HG03095 (cell line): ENCODE results near the gene ABI3BP.

Experiments
- ATAC-seq: cut with Tn5 transposase; IDR thresholded peaks from one replicate; pipeline ENCODE4 v1.9.1; 2021; ENCODE audit warnings: moderate library complexity; ENCODE audit not compliant: unreplicated experiment

ABI3BP gene

DNA sequence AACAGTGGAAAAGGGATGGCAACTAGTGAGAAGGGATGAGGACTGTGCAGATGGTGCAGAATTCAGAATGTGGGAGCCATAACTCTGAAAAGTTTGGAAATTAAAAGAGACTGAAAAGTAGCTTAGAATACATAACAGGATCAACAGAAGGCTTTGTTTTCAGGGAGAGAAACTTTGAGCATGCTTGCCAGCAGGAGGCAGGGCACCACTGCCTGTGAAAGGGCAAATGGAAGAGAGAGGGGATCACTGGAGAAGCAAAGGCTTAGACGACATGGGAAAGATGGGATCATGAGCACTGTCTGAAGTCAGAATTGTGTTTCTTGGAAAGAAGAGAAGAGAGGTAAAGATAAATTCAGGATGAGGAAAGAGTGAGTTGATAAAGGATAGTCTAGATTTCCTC, 99.6 kb downstream of the ABI3BP start:
- ATAC-seq: no peak

DNA sequence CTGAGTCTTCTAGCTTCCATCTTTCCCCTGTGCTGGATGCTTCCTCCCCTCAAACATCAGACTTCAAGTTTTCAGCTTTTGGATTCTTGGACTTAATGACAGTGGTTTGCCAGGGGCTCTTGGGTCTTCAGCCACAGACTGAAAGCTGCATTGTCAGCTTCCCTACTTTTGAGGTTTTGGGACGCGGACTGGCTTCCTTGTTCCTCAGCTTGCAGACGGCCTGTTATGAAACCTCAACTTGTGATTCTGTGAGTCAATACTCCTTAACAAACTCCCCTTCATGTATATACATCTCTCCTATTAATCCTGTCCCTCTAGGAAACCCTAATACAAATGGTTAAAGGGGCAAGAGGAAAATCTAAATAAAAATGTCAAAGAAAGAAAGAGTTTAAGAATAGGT, 100.1 kb downstream of the ABI3BP start:
- no peak for ATAC-seq

DNA sequence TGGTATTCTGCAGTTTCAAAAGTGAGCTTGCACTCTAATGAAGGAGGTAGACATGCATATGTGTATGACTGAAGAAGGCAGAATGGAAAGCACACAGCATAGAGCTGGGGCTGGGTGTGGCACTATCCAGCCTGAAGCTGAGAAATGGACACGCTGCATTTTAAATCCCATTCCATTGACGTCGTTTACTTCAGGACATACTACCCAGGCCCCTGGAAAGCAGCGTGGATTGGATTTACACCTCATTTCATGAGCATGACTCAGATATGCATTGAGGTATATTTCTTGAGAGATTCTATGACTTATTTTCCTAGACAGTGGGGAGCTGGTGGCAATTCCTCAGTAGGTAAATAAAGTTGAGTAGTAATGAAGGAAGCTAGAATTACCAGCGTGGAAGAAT, 101.4 kb downstream of the ABI3BP start:
- no peak for ATAC-seq

DNA sequence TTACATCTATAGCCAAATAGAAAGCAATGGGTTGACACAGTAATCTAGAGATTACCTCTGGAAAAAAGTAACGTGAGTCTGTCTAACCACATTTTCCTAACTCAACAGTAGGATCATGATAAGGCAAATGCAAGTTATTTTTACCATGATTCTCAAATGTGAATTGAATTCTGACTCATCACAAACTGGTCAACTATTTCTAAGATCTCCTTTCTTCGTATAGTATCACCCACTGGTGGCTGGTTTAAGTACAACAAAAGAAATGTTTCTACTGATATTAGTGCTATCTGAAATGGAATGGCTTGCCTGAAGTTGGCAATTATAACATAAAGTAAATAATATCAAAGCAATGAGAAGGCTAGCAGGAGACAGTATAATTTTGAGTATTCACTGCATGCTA, 102.2 kb downstream of the ABI3BP start:
- no peak for ATAC-seq

DNA sequence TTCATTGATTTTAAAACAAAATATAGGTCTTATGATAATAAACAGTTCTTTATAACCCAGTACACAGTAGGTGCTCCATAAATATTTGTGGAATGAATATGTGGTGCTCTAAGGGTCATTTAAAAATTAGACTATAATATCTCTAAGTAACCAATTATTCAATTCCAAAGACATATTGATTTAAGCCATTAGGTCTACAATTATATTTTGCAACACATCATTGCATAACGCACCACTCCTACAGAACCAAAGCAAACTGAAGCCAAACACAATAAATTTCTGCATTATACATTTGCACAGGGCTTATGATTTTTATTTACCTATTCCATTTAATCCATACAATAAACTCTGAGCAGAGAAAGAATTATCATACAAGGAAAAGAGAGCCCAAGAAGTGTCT, 104.3 kb downstream of the ABI3BP start:
- ATAC-seq: no peak

DNA sequence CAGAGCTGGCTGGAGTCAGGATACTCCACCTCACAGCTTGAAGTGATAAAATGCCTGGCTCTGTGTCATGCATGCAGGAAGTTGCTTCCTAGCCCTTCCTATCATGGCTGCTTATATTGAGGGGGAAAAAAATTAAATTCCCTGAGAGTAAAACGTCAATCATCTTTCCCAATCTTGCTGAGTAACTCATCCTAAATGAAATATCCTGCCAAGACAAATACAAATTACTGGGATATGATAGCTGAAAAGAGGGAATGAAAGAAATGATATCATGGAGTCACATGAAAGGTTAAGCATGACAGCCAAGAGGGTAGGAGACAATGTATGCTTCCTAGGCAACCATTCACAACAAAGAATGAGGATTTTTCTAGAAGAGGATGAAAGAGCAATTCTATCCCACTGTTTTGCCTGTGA, 110.6 kb downstream of the ABI3BP start:
- no peak for ATAC-seq

DNA sequence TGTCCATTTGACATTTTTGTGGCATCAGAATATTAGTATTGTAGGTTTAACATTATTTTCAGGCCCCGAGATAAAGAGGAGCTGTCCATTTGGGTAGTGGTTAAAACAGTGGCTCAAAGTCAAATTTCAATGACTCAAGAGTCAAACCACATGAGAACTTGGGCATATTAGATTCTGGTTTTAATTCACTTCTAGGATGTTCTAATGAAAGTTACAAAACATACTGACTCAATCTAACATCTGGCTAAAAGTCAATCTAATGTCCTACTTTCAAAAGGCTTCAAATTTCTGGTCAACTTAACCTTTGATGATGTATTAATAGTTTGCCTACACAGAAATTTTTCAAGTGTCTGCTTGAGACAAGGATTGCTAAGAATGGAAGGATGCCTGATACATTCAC, 112.4 kb downstream of the ABI3BP start:
- ATAC-seq: no peak

DNA sequence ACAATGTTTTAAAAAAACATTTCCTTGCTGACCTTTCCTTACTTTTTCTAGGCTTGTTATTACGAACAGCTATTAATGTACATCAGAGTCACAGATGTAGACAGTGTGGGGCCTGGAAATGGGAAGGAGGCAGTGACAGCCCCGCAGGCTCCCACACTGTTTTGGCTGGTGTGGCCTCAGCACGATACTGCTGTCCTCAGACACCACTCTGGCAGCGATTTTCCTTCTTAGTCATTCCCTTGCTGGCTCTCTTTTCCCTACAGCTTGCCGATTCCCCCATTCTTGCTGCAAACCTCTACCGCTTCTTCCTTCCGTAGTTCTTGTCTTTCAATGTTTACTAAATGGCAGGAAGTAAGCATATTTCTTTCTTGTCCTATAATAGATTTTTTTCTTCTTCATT, 113.1 kb downstream of the ABI3BP start:
- ATAC-seq: no peak

DNA sequence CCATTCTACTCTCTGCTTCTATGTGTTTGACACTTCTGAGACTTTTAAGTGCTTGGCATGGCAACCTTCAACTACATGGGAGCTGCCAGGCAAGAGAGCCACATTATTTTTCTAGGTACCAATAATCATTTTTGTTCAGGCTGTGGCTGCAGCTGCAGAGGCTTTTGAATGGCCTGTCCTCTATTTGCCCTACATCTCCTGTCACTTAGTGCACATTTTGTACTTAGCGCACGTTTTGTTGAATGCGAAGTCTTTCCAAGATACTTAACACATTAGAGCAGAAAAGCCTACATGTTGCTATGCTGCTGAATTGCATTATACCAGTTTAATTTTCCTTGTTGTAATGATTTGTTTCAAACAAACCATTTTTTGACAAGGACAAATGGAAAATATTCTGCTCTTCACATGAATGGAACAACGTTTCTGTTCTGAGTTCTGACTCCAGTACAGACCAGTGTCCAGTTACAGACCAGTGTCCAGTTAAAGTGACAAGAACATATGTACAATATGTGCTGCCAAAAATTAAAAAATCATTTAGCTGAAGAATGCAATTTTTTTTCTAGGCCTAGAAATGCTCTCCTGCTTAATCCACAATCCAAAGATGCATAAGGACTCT, 113.9 kb downstream of the ABI3BP start:
- ATAC-seq: no peak

DNA sequence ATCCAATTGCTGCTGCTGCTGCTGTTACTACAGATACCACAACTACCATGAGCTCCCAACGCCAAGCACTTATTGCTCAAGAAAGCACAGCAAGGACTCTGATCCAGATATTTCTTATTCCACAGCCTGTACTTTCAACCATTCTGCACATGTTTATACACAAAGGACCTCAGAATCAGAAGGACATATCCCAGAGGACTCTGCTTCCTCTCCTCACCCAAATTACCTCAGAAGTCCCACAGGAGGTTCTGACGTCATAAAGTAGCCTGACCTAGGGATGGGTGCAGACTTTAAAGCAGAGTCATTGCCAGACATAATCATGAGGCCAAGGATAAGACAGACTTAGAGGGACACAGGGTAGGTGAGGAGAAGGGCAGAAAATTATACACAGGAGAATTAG, 115.9 kb downstream of the ABI3BP start:
- ATAC-seq: no peak

DNA sequence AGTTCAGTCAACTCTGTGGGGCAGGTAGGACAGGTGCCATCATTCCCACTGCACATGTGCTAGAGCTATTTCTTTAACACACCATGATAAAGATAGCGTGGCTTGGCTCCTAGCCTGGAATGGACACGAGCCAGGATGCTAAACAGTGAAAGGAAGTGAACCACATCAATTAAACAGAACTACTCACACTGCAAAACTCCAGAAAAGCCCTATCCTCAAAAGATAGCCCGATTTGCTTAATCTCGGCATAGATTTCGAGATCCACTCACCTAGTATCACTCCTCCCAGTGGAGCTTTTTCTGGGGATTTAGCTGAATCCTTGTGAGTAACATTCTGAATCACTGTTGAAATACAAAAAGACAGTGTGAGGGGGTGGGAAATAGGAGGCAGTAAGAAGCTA, 118.0 kb downstream of the ABI3BP start:
- ATAC-seq: no peak

DNA sequence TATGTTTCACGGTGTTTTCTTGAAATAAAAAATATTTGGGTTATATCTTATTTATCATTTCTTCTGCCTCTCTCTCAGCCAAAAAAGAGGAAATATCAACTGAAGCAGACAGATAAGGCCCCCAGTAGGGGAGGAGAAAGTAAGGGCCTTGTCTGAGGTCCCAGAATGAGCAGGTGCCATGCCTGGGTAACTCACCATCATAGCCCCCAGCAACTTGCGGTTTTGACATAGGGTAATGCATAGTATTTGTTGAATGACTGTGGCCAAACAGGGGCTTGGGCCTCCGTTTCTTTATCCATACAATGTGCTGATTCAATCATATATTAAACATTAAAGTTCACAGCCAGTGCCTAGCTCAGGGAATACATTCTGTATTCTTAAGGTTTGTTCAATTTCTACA, 119.6 kb downstream of the ABI3BP start:
- ATAC-seq: no peak

DNA sequence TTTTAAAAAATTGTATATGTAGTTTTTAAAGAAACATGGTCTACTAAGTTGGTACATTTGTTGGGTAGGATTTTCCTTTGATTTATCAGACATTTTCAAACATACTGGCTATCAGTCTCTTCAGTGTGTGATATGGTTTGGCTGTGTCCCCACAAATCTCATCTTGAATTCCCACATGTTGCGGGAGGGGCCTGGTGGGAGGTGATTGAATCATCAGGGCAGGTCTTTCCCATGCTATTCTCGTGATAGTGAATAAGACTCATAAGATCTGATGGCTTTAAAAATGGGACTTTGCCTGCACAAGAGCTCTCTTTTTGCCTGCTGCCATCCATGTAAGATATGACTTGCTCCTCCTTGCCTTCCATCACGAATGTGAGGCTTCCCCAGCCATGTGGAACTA, 121.9 kb downstream of the ABI3BP start:
- no peak for ATAC-seq

DNA sequence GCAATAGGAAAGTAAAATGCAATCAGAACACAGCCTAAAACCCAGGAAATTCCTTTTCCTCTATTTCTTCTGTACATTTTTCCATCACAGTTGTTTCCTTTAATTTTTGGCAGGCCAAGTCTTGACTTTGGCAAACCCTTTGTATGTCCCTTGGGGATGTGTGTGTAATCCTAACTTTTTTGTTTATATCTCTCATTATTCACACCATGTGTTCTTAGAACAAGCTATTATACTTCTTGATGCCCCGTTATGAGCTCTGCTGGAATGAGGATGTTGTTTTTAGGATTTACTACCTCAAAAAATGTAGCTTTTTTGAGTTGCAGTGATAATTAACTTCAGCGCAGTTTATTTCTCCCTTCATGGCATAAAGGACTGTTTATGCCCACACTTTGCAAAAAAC, 123.4 kb downstream of the ABI3BP start:
- no peak for ATAC-seq

DNA sequence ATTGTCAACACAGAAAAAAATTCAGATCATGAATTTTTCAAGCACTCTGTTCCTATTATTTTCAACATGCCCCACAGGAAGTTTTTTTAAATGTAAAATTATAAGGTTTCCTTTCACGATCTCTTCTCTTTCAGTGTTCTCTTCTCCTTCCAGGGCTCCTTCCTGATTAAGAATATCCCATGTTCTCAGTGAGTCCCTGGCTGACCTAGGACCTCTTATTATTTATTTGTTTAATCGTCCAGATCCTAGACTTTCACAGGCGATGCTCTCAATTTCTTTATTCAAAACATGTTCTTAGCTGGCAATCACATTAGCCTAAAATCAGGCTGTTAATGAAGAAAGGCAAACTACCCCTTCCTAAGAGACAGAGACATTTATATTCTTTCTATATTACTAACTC, 124.3 kb downstream of the ABI3BP start:
- no peak for ATAC-seq

DNA sequence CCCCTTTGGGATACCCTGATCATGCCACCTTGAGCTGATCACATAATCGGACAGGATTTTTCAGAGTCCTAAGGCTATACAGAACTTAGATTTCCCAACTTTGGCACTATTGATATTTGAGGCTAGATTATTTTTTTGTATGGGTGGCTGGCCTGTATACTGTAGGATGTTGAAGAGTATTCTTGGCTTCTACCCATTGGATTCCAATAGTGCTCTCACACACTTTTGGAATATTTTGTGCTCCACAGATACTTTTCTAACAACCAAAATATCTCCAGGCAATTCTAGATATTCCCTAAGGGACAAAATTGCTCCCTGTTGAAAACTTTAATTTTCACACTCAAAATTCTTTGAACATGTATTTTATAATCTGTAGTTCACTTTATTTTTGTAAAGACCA, 125.1 kb downstream of the ABI3BP start:
- no peak for ATAC-seq

DNA sequence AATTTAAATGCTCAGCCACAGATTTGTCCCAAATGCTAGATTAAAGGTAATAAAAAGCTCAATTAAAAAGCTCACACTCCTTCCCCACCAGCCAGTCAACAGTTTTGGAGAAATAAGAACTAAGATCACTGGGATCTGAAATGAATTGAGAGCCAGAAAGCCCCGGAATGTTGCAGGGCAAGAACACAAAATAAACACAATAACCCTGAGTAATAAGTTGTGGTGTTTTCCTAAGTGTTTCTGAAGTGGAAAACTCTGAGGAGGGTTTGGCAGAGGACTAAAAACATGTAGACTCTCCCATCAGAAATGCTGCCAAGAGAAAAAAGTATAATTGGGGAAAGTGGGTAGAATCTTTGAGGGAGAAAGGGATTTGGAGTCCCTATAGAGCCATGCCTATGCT, 127.8 kb downstream of the ABI3BP start:
- no peak for ATAC-seq

DNA sequence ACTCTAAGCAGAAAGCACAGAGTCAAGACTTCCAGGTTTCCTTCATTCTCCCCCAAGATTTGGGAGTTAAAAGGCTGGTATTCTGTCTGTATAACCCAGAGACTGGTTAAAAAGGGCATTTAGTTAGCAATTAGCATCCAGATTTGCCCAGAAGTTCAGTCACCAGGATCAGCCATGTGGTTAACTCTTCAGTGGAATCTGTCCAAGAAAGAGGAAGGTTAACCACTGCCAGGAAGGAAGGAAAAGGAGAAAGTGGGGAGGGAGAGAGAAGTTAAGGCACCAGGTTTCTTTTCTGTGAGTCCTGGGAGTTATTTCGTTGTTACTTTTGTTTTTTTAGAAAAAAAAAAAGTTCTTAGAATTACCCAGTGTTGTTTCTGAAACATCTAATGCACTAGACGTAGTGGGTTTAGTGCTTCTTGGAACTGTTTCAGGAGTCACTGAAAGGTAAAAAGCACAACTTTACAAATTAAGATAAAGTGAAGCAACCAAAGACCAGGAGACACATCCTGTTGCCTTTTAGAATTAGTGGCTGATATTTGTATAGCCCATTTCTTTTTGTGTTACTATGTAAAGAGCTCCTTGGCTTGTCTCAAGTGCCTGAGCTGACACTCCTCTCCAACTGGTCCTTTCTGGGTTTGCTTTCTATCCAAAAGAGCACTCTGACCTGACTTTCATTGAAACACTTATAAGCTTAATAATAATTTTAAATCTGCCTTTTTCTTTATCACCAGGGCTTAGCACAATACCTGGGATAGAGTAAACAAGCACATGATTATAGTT, 128.6 kb downstream of the ABI3BP start:
- no peak for ATAC-seq

DNA sequence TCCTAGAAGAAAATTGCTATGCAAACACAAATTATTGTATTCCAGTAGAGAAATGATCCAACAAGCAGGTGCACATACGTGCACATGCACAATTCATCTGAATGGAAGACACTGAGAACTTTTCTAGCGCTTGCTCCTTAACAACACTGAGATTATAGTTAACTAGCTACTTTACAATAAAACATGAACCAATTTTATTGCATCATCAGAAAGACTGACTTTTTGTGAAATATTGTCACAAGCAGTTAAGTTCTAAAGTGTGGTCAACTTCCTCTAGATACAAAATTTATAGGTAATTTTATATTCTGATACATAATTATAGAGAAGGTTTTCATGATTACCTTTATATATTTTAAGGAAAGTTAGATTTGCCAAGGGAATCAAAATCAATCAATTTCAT, 135.4 kb downstream of the ABI3BP start:
- no peak for ATAC-seq

DNA sequence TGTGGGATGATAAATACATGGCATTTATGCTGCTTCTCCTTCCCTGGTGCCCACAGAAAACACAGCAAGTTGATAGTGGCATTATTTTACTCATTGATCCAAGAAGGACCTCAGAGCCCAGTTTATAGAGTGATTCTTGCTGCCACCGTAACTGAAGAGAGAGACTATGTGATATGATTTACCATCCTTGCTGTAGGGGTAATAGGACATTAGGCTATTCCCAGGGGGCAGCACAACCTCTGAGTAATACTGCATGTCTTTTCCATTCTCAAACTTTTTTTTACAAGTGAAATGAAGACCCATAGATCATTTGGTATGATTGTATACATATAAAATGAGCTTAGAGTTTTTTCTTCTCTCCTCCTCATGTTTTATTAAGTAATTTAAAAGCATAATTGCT, 136.4 kb downstream of the ABI3BP start:
- no peak for ATAC-seq

DNA sequence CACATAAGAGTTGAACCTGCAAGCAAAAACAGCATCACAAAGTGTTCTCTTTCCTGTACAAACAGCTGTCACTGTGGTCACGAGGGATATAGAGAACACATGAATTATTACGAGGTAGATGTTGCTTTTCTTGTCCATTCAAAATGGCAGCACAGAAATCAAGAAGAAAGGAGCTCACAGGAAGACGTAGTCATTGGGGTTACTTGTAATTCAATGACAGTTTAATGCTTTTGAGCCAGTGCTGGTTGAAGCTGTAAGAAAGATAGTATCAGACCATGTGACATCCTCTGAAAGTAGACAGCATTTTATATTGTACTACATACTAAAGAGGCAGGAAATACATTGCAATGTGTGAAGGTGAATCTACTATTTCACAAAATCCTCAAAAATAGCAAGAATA, 140.4 kb downstream of the ABI3BP start:
- ATAC-seq: no peak

DNA sequence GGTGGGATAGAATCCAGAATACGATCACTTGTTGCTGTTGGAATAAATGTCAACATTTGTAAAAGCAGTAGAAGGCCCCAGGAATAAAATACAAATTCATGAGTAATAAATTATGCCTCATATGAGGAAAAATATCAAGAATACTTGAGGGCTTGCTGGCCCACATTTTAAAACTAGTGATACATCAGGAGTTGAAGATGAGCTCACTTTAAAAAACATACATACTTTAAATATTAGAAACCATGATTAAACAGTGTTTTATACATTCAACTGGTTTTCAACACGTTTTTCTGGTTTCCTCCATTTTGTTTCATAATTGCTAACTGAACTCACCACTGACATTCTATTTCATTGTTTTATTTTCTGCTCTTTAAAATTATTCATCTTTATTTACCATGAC, 142.5 kb downstream of the ABI3BP start:
- no peak for ATAC-seq

DNA sequence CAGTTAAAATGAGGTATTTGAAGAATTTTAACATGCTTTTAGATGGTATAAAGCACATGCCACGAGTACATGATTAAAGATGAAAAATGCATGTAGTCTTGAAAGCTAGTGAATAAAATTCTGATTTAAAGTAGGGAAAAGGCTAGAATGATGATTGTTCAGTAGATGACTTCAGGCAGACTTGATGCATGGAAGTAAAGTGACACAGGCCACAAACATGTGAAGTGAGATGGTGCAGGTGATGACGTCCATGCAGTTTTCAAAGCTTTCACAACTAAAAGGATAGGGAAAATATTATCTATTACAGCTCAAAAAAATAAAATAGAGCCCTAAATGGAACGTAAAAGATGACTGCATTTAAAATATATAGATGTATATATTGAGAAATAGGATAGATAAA, 143.1 kb downstream of the ABI3BP start:
- no peak for ATAC-seq
